GF-D8 (cell line): ENCODE measurements around the gene SEMA6D.
"Not testable (repeated sequence)": the region's sequence is repeated elsewhere in the genome, so short reads cannot be mapped to it uniquely, and the experiment has no call there.

Experiments used
- DNase-seq: peaks from one replicate; lab custom pipeline; 2025; lab: John Stamatoyannopoulos, UW

Gene SEMA6D

GRCh38 chr15:47716516-47716915, 789 bp upstream of the SEMA6D start:
- no peak for DNase-seq

- DNase-seq = no peak
Observed at GRCh38 chr15:47718497-47719437, 1.5 kb downstream of the SEMA6D start.

GRCh38 chr15:47719730-47720129, 2.4 kb downstream of the SEMA6D start:
- DNase-seq = no peak

GRCh38 chr15:47720555-47720954, 3.2 kb downstream of the SEMA6D start:
- DNase-seq = no peak

GRCh38 chr15:47721676-47722075, 4.4 kb downstream of the SEMA6D start:
- DNase-seq = no peak

GRCh38 chr15:47724346-47724745, 7.0 kb downstream of the SEMA6D start:
- DNase-seq = no peak

GRCh38 chr15:47725051-47725450, 7.7 kb downstream of the SEMA6D start:
- DNase-seq = no peak

- no peak for DNase-seq
Observed at GRCh38 chr15:47725906-47726305, 8.6 kb downstream of the SEMA6D start.

GRCh38 chr15:47726399-47726823, 9.1 kb downstream of the SEMA6D start:
- DNase-seq = no peak

GRCh38 chr15:47727137-47727536, 9.8 kb downstream of the SEMA6D start:
- DNase-seq = no peak

GRCh38 chr15:47727676-47728075, 10.4 kb downstream of the SEMA6D start:
- no peak for DNase-seq

GRCh38 chr15:47728426-47728825, 11.1 kb downstream of the SEMA6D start:
- no peak for DNase-seq

- no peak for DNase-seq
Observed at GRCh38 chr15:47728886-47729285, 11.6 kb downstream of the SEMA6D start.

GRCh38 chr15:47731230-47731629, 13.9 kb downstream of the SEMA6D start:
- DNase-seq = no peak

GRCh38 chr15:47732248-47732647, 14.9 kb downstream of the SEMA6D start:
- DNase-seq = no peak

- no peak for DNase-seq
Observed at GRCh38 chr15:47733085-47733484, 15.8 kb downstream of the SEMA6D start.

- no peak for DNase-seq
Observed at GRCh38 chr15:47736143-47736786, 19.0 kb downstream of the SEMA6D start.

GRCh38 chr15:47737477-47737876, 20.2 kb downstream of the SEMA6D start:
- no peak for DNase-seq

- not testable (repeated sequence) for DNase-seq
Observed at GRCh38 chr15:47738144-47738825, 21.0 kb downstream of the SEMA6D start.

GRCh38 chr15:47741082-47741481, 23.8 kb downstream of the SEMA6D start:
- DNase-seq = no peak

- no peak for DNase-seq
Observed at GRCh38 chr15:47741907-47742306, 24.6 kb downstream of the SEMA6D start.

GRCh38 chr15:47742334-47742733, 25.0 kb downstream of the SEMA6D start:
- DNase-seq = no peak

- no peak for DNase-seq
Observed at GRCh38 chr15:47742742-47743141, 25.4 kb downstream of the SEMA6D start.
